Measurements from ENCODE around the gene GPR137B. TPM values are rescaled to one million over a fixed set of nuclear protein-coding genes. Genes with fewer than 3 reads are reported as not detected.

GPR137B gene
- polyA plus RNA-seq, 1 experiment: 15.7 TPM

DNA sequence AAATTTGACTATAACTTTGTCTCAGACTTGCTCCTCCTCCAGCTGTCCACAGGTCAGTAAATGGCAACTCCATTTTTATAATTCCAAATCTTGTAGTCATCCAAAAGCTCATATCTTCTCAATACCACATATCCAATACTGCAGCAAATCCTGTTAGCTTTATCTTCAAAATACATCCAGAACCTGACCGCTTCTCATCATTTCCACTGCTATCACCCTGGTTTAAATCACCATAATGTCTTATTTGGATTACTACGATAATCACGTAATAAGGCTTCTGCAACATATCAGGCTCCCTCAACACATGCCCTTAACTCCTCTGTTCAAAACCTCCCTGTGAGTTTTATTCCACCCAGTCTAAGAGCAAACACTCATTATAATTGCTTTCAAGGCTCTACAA lies 104.9 kb downstream of the GPR137B start:
- ChIA-PET POLR2A (no interaction called here), CTCF (no interaction called here)
- TF ChIP-seq, protein P1, sequence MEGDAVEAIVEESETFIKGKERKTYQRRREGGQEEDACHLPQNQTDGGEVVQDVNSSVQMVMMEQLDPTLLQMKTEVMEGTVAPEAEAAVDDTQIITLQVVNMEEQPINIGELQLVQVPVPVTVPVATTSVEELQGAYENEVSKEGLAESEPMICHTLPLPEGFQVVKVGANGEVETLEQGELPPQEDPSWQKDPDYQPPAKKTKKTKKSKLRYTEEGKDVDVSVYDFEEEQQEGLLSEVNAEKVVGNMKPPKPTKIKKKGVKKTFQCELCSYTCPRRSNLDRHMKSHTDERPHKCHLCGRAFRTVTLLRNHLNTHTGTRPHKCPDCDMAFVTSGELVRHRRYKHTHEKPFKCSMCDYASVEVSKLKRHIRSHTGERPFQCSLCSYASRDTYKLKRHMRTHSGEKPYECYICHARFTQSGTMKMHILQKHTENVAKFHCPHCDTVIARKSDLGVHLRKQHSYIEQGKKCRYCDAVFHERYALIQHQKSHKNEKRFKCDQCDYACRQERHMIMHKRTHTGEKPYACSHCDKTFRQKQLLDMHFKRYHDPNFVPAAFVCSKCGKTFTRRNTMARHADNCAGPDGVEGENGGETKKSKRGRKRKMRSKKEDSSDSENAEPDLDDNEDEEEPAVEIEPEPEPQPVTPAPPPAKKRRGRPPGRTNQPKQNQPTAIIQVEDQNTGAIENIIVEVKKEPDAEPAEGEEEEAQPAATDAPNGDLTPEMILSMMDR (IDR thresholded peaks at IDR 0.05; ENCODE audit: low read depth, low read length): no peak
- Histone ChIP-seq H3K9me3 (ENCODE audit: control insufficient read depth, insufficient read depth, low read length) (no peaks in the 10 kb centered on the region), H3K27ac (ENCODE audit: low read depth, low read length) (no peak overlapping the region), H3K27me3 (ENCODE audit: control insufficient read depth, insufficient read depth, low read length) (no peaks in the 10 kb centered on the region), H3K4me3 (ENCODE audit: low read depth, low read length) (no peak overlapping the region)
- no peak for DNase-seq (ENCODE audit: low read depth, low spot score)

DNA sequence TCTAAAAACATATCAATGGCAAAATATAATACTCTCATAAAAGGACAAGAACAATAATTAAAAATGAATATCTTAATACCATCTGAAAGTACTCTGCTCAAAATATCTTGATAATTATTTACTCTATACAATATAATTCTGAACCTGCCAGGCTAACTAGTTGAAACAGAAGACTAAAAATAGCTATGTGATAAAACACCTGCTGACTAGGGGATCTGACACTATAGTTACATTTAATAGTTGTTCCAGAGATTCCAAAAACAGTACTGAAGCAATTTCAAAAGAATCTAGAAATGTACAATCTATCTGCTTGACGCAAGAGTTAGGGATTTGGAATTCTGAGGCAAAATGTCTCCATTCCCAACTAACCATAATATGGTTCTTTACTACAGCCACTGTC lies 109.2 kb downstream of the GPR137B start:
- TF ChIP-seq, protein P1 (IDR thresholded peaks at IDR 0.05; ENCODE audit: low read depth, low read length): no peak
- ChIA-PET CTCF (no interaction called here), POLR2A (no interaction called here)
- DNase-seq (ENCODE audit: low read depth, low spot score): no peak
- Histone ChIP-seq H3K9me3 (ENCODE audit: control insufficient read depth, insufficient read depth, low read length) (no peaks in the 10 kb centered on the region), H3K27me3 (ENCODE audit: control insufficient read depth, insufficient read depth, low read length) (no peaks in the 10 kb centered on the region), H3K27ac (ENCODE audit: low read depth, low read length) (no peak overlapping the region), H3K4me3 (ENCODE audit: low read depth, low read length) (no peak overlapping the region)

DNA sequence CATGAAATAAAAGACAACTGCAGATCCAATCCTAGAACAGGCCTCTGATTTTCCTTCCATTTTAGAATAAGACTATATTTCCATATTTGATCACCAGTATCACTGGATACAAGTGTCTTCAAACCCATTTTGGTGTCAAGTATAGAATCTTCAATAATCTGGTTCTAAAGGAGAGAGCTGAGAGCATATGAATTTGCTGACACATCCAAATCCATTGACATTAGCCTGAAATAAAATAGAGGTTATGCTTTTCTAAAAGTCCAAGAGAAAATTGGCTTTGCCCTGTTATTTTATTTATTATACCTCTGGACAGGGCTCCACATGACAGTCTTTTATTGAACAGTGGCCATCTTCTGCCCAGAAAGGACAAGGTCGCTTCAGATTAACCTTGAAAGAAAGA lies 110.8 kb downstream of the GPR137B start:
- TF ChIP-seq, protein P1 (IDR thresholded peaks at IDR 0.05; ENCODE audit: low read depth, low read length): no peak
- POLR2A ChIA-PET: no interaction called here
- no peak for DNase-seq (ENCODE audit: low read depth, low spot score)
- H3K27me3 ChIP-seq (ENCODE audit: control insufficient read depth, insufficient read depth, low read length): no peaks in the 10 kb centered on the region
- H3K4me3 ChIP-seq (ENCODE audit: low read depth, low read length): no peak overlapping the region
- CTCF ChIA-PET: no interaction called here
- H3K9me3 ChIP-seq (ENCODE audit: control insufficient read depth, insufficient read depth, low read length): no peaks in the 10 kb centered on the region
- no peak overlapping the region for H3K27ac ChIP-seq (ENCODE audit: low read depth, low read length)

DNA sequence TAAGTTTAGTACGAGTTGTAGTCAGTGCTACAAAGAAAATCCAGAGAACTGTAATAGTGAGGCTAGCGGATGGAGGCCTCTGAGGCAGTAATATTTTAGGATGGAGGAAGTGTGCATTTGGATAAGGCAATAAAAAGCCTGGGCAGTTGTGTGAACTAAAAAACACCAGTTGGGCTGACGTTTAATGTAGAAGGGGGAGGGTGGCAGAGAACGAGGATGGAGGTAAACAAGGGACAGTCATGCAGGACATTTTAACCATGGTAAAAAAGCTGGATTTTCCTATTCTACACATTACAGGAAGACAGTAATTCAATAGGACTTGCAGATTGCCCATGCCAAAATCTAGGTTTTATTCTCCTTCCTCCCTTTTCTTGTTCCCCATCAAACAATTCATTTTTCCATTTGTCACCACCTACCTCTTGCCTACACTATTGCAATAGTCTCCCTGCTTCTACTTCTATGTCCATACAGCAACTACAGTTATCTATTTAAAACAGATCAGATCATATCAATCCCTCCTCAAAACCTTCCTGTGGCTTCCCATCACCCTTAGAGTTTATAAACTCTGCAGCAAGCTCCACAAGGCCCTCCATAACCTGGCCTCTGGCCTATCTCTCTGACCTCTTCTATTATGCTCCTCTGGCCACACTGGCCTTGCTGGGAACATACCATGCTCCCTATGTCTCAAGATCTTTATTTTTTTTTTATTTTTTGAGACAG lies 111.7 kb downstream of the GPR137B start:
- TF ChIP-seq, protein P1 (IDR thresholded peaks at IDR 0.05; ENCODE audit: low read depth, low read length): no peak

DNA sequence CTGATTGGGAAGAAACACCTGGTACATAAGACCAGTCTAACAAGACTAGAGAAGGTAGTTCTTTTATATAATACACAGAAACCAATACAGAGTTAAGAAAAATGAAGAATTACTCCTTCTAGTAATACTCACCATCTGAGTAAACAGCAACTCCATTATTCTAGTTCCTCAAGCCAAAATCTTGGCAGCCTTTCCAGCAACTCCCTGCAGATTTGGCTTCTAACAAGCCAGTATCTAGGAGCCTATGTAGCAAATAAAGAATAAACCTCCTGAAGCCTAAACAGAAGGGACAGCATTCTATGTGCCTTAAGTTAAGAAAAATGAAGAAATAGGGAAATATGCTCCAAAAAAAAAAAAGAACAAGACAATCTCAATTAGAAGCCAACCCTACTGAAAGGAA lies 114.9 kb downstream of the GPR137B start:
- no peak overlapping the region for H3K27ac ChIP-seq (ENCODE audit: low read depth, low read length)
- CTCF ChIA-PET: no interaction called here
- no peak overlapping the region for H3K4me3 ChIP-seq (ENCODE audit: low read depth, low read length)
- 0 out of 2 replicates have a peak, but pooled peaks cover 3% of the 10 kb centered on the region for H3K9me3 ChIP-seq (ENCODE audit: control insufficient read depth, insufficient read depth, low read length)
- POLR2A ChIA-PET: no interaction called here
- no peaks in the 10 kb centered on the region for H3K27me3 ChIP-seq (ENCODE audit: control insufficient read depth, insufficient read depth, low read length)
- DNase-seq (ENCODE audit: low read depth, low spot score): no peak
- TF ChIP-seq, protein P1 (IDR thresholded peaks at IDR 0.05; ENCODE audit: low read depth, low read length): no peak

More for the DNA sequence above, 111.7 kb downstream of the GPR137B start:
- 0 out of 2 replicates have a peak, but pooled peaks cover 3% of the 10 kb centered on the region for H3K9me3 ChIP-seq (ENCODE audit: control insufficient read depth, insufficient read depth, low read length)
- no peak for DNase-seq (ENCODE audit: low read depth, low spot score)
- POLR2A ChIA-PET: no interaction called here
- no peaks in the 10 kb centered on the region for H3K27me3 ChIP-seq (ENCODE audit: control insufficient read depth, insufficient read depth, low read length)
- H3K4me3 ChIP-seq (ENCODE audit: low read depth, low read length): no peak overlapping the region
- H3K27ac ChIP-seq (ENCODE audit: low read depth, low read length): no peak overlapping the region
- CTCF ChIA-PET: no interaction called here
